Measurements from ENCODE around the gene NANOS3.

NANOS3 gene

DNA sequence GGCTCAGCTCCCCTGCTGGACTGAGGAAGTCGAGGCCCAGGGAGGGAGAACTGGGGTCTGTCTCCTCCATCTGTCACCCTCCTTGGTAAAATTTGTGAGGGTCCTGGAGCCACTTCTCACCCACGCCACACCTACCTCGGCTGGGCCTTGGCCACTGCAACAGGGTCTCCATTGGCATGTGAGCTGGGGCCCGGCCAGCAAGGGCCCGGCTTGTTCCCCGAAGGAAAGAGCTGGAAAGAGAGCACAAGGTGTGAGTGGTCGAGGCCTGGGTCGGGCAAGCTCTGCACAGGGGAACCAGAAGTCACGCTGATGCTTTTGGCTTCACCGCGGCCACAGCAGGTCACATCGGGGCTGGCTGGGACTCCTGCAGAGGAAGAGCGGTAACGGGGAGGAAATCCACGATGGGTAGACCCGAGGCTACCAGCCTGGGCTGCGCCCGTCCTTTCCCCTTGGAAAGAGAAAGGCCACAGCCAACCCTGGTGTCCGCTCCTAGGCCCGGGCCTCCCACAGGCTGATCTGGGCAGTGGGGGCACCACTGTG is 9.0 kb downstream of the NANOS3 start:
- DNase-seq (ENCODE audit: low read depth) = no peak

DNA sequence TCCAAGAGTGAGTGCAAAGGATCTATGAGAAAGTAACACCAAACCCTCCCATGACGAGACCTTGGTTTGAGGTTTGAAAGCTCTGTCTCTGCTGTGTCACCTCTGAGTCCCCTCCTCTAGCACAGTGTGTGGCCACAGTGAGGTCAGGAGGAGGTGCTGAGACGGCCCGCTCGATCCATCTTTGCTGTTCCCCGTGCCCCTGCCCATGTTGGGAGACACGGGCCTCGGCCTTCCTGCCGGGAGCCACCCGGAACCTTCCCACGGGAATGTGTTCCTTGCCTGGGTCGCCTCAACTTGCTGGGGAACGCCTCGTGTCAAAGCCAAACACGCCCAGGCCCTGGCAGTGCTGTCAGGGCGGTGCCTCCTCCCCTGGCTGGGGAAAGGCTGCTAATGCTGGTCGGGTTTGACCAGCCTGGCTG is 10.1 kb downstream of the NANOS3 start:
- no peak for DNase-seq (ENCODE audit: low read depth)

DNA sequence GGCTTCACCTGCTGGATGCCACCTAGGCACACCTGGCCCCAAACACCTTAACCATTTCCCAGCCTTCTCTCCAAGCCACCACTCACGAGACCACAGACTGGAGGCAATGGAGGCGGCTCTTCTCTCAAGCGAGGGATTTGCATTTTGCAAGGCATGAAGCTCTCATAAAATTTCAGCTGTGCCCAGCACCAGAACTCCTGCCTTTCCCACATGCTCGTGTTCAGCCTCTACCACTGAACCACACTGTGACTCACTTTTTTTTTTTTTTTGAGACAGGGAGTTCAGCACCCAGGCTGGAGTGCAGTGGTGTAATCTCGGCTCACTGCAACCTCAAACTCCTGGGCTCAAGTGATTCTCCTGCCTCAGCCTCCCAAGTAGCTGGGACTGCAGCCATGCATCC is 10.6 kb downstream of the NANOS3 start:
- no peak for DNase-seq (ENCODE audit: low read depth)

DNA sequence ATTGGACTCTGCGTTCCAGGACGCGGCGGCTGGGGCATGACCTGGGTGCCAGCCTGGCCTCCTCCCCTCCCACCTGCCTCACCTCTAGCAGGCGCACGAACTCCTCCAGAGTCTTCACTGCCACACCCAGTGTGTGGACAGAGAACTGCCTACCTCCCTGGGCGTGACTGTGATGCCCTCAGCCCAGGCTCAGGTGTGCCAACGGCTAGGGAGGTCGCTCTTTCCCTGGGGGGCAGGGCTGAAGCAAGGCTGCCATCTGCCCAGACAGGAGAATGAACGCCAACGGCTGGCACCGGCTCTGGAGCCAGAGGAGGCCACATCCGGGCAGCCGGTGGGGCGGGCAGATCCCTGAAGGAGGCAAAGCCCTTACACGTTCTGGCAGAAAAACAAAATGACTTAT is 11.3 kb downstream of the NANOS3 start:
- DNase-seq (ENCODE audit: low read depth) = no peak

DNA sequence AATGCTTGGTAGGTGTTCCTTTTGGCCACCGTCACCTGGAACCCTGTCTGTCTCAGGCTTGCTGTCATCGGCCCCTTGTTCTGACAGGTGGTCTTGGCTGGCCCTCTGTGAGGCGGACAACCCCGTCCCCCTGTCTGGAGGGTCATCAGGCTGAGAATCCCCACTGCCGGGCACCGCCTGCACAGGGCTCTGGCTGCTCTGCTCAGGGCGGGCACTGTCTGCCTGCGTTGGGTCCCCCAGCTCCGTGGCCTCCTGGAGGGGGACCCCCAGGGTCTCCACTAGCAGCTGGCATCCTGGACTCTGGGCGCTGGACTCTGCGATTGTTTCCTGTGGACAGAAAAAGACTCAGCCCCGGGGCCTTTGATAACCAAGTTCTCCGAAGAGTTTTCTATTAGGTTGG is 13.2 kb downstream of the NANOS3 start:
- DNase-seq (ENCODE audit: low read depth) = no peak

DNA sequence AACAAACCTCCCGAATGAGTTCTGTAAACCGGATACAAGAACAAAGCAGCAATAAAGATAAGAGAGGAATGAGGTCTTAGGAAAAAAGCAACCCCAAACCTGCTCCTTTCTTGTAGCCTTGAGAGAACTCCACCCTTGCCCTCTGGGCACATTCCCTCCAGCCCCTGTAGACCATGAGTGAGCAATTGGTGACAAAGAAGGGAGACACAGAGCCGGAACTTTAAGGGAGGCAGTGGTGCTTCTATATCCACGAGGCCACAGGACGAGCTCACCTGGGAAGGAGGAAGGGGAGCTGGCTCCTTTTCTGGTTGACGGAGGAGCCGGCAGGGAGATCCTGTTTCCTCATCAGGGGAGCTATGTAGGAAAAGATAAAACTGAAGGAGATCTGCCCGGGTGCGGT is 15.9 kb downstream of the NANOS3 start:
- DNase-seq (ENCODE audit: low read depth) = no peak

DNA sequence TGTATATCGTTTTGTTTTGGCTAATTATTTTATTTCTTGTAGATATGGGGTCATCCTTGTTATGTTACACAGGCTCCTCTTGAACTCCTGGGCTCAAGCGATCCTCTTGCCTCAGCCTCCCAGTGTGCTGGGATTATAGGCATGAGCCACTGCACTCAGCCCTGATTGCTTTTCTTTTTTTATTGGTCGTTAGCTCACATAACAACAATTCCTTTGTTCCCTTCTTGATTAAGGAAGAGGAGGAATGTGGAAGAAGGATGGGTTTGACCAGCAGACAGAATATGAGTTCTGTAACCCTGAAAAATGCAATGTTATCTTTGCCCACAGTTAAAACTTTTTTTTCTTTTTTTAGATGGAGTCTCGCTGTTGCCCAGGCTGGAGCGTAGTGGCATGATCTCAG is 17.6 kb downstream of the NANOS3 start:
- DNase-seq (ENCODE audit: low read depth) = no peak

DNA sequence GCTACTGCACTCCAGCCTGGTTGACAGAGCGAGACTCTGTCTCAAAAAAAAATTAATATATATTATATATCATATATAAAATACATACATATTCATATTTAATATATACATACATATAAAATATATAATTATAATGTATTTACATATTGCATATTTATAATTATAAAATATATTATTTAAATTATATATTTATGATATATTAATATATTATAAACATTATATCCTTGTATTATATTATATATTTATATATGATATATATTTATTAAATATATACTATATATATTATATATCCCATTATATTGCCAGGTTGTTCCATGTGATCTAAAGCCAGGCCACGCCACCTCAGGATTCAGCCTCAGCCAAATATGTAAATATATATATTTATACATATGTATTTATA is 19.3 kb downstream of the NANOS3 start:
- DNase-seq (ENCODE audit: low read depth) = no peak

DNA sequence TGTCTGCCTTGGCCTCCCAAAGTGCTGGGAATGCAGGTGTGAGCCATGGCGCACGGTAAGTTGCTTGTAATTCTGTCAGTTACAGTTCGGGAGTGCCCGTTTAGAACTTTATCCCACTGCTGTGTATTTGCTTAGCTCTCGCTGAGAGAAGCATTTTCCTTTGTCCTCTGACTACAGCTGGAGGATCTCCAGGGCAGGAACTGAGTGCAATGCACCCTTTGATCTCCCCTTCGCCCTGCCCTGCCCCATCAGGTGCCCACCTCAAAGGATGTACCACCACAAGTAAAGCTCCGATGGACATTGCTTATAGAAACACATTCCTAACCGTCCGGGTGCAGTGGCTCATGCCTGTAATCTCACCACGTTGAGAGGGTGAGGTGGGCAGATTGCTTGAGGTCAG is 22.5 kb downstream of the NANOS3 start:
- no peak for DNase-seq (ENCODE audit: low read depth)

DNA sequence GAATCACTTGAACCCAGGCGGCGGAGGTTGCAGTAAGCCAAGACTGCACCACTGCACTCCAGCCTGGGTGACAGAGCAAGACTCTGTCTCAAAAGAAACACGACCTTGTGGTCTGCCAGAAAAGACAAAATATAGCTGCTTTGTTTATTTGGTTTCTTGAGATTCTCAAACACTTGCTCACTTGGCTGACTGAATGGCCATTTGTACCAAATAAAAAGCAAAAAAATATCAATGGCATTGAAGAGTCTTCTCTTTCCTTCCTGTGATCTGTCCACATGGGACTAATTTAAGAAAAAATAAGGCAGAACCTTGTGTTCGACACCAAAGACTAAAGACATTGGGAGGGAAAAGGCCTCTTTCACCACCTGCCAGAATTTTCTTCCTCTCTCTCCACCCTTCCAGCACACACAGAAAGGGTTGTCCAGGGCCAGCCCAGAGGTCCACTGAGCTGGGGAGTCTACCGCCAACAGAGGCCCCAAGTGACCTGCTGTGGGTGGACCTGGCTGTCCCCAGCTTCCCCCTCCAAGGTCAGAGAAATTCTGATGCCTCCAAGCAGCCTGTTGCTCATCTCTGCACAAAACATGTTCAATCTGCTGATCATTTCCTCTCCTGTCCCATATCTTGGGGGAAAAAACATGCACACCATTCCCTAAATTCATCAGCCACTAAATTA is 23.1 kb downstream of the NANOS3 start:
- no peak for DNase-seq (ENCODE audit: low read depth)

DNA sequence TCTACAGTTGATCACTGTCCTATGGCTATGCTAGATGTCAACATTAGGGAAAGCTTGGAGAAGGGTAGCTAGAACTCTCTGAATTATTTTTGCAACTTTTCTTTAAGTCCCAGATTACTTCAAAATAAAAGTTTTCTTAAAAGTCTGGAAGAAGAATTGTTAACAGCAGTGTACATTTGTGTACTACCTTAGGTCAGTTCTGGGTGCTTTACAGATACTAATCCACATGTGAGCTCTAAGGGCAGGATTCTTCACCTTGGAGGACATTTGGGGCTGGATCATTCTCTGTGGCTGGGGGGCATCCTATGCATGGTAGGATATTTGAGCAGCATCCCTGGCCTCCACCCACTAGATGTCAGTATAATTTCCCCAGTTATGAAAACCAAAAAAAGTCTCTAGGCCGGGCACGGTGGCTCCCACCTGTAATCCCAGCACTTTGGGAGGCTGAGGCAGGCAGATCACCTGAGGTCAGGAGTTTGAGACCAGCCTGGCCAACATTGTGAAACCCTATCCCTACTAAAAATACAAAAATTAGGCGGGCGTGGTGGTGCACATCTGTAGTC is 26.1 kb downstream of the NANOS3 start:
- no peak for DNase-seq (ENCODE audit: low read depth)

DNA sequence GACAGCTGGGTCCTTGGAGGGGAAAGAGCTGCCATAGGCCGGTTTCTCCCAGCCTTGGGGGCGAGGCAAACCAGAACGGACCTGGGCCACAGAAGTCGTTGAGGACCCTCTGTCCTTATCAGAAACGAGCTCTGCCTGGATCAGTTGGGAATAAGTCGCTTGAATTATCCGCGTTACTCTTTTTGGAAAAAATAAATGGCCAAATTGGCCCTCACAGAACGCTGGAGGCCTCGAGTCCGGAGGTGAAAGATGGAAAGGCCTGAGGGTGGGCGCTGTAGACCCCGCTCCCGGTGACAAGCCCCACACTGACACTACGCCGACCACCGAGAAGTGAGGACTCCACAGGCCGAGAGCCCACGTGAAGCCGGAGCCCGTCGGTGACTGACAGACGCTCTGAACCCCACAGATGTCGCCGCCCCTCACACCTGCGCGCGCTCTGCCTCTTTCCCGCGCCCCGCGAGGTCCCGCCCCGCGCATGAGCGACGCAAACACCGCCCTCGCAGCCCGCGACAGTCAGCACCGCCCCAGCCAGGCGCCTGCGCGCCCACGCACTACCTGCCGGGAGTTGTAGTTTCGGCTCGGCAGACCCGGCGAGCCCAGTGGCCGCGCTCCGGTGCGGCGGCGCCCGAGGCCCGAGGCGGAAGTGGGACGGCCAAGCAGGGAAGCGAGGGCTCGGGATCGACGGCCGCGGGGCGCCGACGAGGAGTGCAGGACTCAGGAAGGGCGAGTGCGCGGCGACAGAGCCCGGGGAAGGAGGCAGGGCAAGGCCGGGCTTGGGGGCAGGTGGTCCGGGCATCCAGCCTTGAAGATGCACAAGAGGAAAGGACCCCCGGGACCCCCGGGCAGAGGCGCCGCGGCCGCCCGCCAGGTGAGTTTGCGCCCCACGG is 28.9 kb downstream of the NANOS3 start, which contains the start of the genes BRME1 and CC2D1A:
Gene BRME1, minus strand, starts transcription at position 484 of the 887 bp plus-strand sequence. CDS start 1,225 bp downstream, outside the sequence.
Gene CC2D1A, plus strand, starts transcription at position 568 of the 887 bp plus-strand sequence. Its CDS starts 241 bp downstream, at position 809.
- peak; percentile 95 for DNase-seq (ENCODE audit: low read depth)

DNA sequence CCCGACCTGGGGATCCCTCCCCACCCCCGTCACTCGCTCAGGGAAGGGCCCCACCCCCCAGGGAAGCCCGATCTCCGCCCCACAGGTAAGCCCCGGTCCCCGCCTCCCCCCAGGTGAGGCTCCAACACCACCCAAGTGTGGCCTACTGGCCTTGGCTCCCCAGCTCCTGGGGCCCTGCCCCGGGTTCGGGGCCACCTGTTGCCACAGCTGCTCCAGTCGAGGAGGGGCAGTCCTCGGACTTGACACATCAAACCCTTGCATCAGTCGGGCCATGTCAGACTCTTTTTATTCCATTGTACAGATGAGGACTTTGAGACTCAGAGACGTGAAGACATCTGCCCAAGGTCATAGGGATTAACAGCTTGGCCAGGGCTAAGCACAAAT is 29.6 kb downstream of the NANOS3 start:
- DNase-seq (ENCODE audit: low read depth) = no peak

DNA sequence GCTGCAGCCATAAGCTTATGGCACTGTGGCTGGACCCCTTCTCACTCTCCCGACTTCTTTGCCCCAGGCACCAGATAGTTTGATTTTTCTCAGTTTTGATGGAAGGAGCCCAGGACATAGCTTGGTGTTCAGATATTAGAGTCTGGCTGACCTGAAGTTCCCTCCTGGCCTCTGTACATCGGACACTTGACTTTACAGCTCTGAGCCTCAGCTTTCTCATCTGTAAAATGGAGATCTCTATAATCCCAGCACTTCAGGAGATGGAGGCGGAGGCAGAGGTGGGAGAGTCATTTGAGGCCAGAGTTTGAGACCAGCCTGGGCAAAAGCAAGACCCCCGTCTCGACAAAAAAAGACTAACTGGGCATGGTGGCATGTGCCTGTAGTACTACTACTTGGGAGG is 30.0 kb downstream of the NANOS3 start:
- no peak for DNase-seq (ENCODE audit: low read depth)

DNA sequence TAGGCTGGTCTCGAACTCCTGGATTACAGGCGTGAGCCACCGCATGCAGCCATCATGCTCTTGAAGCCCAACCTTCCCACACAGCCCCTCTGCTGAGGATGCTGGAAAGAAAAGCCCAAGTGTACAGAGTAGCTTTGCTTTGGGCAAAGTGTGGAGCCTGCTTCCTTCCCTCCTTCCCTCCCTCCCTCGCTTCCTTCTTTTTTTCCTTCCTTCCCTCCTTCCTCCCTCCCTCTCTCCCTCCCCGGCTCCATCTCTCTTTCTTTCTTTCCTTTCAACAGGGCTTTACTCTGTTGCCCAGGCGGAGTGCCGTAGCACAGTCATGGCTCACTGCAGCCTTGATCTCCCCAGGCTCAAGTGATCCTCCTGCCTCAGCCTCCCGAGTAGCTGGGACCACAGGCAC is 31.7 kb downstream of the NANOS3 start:
- DNase-seq (ENCODE audit: low read depth) = no peak

DNA sequence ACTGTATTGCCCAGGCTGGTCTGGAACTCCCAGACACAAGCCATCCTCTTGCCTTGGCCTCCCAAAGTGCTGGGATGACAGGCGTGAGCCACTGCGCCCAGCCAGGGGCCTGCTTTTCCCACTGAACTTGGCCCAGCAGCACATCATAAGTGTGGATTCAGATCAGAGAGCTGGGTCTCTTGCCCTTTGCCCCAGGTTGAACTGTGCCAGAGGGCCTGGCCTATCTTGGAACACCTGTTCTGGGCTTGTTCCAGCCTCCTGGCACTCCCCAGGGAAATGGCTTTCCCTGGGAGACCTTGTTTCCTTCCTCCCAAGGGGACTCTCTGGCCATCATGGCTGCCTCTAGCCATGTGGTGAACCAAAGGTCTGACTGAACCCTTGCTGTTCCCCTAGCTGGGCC is 32.5 kb downstream of the NANOS3 start:
- no peak for DNase-seq (ENCODE audit: low read depth)

DNA sequence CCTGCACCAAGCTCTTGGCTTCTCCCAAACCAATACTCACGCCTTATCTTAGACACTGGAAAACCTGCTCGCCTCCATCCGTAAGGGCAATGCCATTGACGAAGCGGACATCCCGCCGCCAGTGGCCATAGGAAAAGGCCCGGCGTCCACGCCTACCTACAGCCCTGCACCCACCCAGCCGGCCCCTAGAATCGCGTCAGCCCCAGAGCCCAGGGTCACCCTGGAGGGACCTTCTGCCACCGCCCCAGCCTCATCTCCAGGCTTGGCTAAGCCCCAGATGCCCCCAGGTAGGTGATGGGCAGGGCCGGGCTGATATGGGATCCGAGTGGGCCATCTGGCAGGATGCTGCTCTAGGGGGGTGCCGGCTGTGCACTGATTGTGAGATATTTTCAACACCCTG is 36.4 kb downstream of the NANOS3 start:
- DNase-seq (ENCODE audit: low read depth) = no peak

DNA sequence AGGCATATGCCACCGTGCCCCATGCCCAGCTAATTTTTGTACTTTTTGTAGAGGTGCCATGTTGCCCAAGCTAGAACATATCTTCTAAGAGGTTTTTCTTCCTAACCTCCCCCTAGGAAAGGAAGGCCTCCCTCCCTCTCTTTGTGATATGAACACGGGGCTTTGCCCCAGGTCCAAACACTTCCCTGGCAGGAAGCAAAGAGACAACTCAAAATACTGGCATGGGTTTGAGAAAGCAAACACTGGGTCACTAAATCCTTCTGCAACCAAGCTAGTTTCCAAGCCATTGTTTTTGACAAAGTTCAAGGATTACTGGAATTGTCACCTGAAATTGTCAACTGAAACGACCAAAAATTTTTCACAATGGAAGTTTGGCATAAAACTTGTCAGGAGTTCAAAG is 37.8 kb downstream of the NANOS3 start:
- DNase-seq (ENCODE audit: low read depth) = no peak

DNA sequence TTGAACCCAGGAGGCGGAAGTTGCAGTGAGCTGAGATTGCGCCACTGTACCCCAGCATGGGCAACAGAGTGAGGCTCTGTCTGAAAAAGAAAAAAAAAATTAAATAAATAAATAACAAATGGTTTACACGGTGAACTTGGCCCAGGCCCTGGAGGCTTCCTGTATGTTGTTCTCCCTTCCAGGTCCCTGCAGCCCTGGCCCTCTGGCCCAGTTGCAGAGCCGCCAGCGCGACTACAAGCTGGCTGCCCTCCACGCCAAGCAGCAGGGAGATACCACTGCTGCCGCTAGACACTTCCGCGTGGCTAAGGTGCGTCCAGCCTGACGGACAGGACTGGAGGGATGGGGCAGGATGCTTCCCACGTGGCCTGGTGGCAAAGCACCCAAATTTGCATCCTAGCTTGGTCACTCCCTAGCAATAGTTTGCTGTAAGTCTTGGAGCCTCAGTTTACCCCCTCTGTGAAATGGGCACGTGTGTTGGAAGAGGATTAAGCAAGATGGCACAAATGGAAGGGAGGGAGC is 41.0 kb downstream of the NANOS3 start:
- no peak for DNase-seq (ENCODE audit: low read depth)

DNA sequence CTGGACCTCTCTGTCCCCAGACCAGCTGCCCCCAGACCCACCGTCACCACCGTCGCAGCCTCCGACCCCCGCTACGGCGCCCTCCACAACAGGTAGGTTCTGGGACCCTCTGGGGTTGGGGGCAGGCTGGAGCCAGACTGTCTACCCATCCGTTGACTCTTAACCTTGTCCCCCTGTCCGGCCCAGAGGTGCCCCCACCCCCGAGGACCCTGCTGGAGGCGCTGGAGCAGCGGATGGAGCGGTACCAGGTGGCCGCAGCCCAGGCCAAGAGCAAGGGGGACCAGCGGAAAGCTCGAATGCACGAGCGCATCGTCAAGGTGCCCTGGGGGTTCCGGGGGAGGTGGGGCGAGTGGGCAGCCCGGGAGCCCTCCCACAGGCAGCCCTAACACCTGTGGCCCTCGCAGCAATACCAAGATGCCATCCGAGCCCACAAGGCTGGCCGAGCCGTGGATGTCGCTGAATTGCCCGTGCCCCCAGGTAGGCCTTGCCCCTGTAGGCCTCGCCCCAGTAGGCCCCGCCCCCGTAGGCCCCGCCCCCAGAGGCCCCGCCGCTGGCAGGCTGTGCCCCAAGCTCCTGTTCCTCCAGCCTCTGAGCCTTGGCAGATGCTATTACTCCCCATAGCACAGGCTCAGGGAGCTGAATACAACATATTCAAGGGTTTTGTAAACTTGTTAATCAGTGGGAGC is 41.9 kb downstream of the NANOS3 start:
- no peak for DNase-seq (ENCODE audit: low read depth)

DNA sequence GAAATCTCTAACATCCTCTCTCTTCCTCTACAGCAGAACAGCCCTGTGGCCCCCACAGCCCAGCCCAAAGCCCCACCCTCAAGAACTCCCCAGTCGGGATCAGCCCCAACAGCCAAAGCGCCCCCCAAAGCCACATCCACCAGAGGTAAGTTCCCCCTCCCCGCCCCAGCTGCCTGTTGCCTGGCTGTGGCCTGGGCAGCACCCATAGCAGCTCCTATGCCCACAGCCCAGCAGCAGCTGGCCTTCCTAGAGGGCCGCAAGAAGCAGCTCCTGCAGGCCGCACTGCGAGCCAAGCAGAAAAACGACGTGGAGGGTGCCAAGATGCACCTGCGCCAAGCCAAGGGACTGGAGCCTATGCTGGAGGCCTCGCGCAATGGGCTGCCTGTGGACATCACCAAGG is 43.6 kb downstream of the NANOS3 start:
- DNase-seq (ENCODE audit: low read depth) = no peak
